Natural killer cell treated with Interleukin-12 subunit alpha and Interleukin-12 subunit beta and Interleukin-15 and Interleukin-18, amount 100 ng/mL, for 72 hours (primary cell): Measurements from ENCODE around the gene MOB1B. TPM values are rescaled to one million over a fixed set of nuclear protein-coding genes. Genes with fewer than 3 reads are reported as not detected.

Experiments used
- ATAC-seq, 2 donors: fragments of 150-1000 bp; cut with Tn5 transposase in 1 of 2; sonication (Bioruptor Pico), chemical (Tn5 transposase) in 1 of 2; 2 replicates each; pipeline ENCODE4 v1.10.0; 2021
- DNase-seq: peaks from one replicate; pipeline ENCODE4 v3.0.0; 2022; ENCODE audit warnings: low spot score
- H3K27ac Mint-ChIP-seq, 2 donors: 1 replicate in 1 of 2; 2 replicates in 1 of 2; pipeline ENCODE4 v1.8.0; 2022; ENCODE audit warnings: mixed read lengths in 2 of 2, mild to moderate bottlenecking in 1 of 2, moderate library complexity in 1 of 2
- H3K27me3 Mint-ChIP-seq, 2 donors: 1 replicate in 1 of 2; 2 replicates in 1 of 2; pipeline ENCODE4 v1.8.0; 2022; ENCODE audit warnings: mixed read lengths in 2 of 2
- H3K36me3 Mint-ChIP-seq: one replicate; pipeline ENCODE4 v1.8.0; 2022; ENCODE audit warnings: mixed read lengths
- H3K4me1 Mint-ChIP-seq, 2 donors: 1 replicate in 1 of 2; 2 replicates in 1 of 2; pipeline ENCODE4 v1.8.0; 2022; ENCODE audit warnings: low read depth in 2 of 2, mixed read lengths in 2 of 2, mild to moderate bottlenecking in 1 of 2
- H3K4me3 Mint-ChIP-seq: one replicate; pipeline ENCODE4 v1.8.0; 2022; ENCODE audit warnings: mixed read lengths
- H3K9me3 Mint-ChIP-seq: 2 replicates; pipeline ENCODE4 v1.8.0; 2022; ENCODE audit warnings: mixed read lengths
- total RNA-seq, 2 donors: library from RNA; stranded (reverse); gene quantifications; one replicate each; pipeline ENCODE4 v1.2.3, GENCODE V29; 2022

Gene MOB1B
- total RNA-seq, 2 donors from 2014 or later: 14.4 to 17.8 TPM

DNA sequence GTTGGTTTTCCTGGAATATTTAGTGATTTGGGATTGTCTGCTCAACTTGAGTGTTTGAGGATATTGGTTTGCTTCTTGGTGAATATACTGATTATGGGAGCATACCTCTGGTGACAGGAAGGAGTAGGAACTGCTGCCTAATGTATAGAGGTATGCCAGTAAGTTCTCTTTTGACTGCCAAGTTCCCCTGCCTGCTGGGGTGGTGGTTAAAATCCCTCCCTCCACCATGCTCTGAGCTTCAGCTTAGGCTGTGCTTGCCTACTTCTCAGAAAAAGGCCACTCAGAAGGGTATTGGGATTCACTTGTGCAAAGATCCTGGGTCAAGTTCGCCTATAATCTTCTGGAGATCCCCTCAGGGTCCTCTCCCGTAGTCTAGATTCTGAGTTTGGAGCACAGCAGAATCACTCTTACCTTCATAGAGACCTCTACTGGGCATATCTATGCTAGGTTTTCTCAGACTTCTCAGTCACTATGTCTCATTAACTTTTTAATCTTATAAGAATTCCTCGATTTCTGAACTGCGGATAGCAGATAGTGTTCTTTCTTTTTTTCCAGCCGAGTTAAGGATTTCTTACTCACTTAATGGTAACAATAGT is 46.6 kb downstream of the MOB1B start:
- DNase-seq: no peak

DNA sequence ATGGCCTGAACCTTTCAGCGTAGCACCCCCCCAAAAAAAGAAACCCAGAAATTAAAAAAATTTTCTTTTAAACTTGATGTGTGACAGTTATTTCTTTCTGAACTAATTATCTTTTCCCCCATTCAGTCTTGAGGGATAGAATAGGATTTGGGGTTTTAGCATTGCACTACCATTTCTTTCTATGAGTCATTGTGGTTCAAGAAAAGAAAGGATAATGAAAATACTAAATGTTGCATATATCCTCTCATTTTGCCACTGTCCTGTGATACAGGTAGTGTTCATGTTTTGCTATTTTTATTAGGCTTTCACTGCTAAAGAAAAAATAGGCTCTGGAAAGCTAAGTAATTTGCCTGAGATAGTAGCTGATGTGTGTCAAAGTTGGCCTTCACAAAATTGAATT is 51.9 kb downstream of the MOB1B start:
- no peak for DNase-seq

More for the DNA sequence above, 46.6 kb downstream of the MOB1B start:
- Mint-ChIP-seq H3K4me1 (peaks cover 9 to 21% of the 10 kb centered on the region in 2 donors), H3K27ac (no peak overlapping the region), H3K36me3 (no peaks in the 10 kb centered on the region), H3K4me3 (no peak overlapping the region), H3K27me3 (no peaks in the 10 kb centered on the region), H3K9me3 (no peaks in the 10 kb centered on the region)
- ATAC-seq: no peak

DNA sequence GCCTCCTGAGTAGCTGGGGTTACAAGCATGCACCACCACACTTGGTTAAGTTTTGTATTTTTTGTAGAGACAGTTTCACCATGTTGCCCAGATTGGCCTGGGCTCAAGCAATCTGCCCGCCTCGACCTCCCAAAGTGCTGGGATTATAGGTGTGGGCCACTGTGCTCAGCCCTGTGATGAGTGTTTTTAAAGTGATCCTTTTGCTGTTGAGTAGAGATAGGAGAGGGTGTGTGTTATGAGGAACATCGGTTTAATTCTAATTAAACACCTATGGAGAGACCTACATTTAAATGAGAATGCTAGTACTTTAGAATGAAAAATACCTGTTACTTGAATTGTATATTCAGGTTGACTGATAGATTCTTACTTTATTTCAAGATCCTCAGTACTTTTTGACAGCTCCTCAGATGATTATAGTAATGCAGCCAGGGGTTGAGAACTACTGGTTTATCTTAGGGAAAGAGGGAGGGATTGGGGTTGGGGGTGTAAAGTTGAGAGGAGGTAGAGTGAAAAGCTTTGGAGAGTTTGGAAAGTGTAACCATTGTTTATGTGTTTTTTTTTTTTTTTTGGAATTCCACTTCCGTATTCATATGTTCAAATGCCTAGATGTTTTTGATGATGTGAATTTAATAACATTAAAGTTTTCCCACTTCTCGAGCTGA is 54.5 kb downstream of the MOB1B start:
- Mint-ChIP-seq H3K27me3 (no peaks in the 10 kb centered on the region), H3K27ac (no peak overlapping the region), H3K4me3 (no peak overlapping the region), H3K4me1 (peaks cover 0 to 3% of the 10 kb centered on the region in 2 donors), H3K36me3 (no peaks in the 10 kb centered on the region), H3K9me3 (no peaks in the 10 kb centered on the region)
- ATAC-seq (no peak), DNase-seq (no peak)

More for the DNA sequence above, 51.9 kb downstream of the MOB1B start:
- Mint-ChIP-seq H3K27ac (no peak overlapping the region), H3K36me3 (no peaks in the 10 kb centered on the region), H3K9me3 (no peaks in the 10 kb centered on the region), H3K4me3 (no peak overlapping the region), H3K27me3 (no peaks in the 10 kb centered on the region), H3K4me1 (peaks cover 0 to 6% of the 10 kb centered on the region in 2 donors)
- ATAC-seq: no peak

- no peak overlapping the region for H3K27ac Mint-ChIP-seq
- H3K4me3 Mint-ChIP-seq: no peak overlapping the region
- ATAC-seq: no peak
These were observed 56.5 kb downstream of the MOB1B start for GRCh38 chr4:70958681-70959080.

DNA sequence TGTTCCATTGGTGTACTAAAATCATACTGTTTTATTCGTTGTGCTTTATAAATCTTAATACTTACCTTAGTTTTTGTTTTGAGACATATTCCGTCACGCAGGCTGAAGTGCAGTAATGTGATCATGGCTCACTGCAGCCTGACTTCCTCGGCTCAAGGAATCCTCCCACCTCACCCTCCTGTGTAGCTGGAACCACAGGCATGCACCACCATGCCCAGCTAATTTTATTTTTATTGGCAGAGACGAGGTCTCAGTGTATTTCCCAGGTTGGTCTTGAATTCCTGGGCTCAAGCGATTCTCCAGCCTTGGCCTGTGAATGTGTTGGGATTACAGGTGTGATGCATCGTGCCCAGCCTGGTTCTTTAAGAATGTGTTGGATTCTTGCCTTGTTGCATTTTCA is 66.9 kb downstream of the MOB1B start:
- H3K27ac Mint-ChIP-seq: no peak overlapping the region
- no peak for ATAC-seq
- no peaks in the 10 kb centered on the region for H3K9me3 Mint-ChIP-seq

More at GRCh38 chr4:70958681-70959080, 56.5 kb downstream of the MOB1B start:
- DNase-seq: no peak
- H3K9me3 Mint-ChIP-seq: no peaks in the 10 kb centered on the region
- no peaks in the 10 kb centered on the region for H3K27me3 Mint-ChIP-seq
- peaks cover 0 to 3% of the 10 kb centered on the region in 2 donors for H3K4me1 Mint-ChIP-seq
- no peaks in the 10 kb centered on the region for H3K36me3 Mint-ChIP-seq

DNA sequence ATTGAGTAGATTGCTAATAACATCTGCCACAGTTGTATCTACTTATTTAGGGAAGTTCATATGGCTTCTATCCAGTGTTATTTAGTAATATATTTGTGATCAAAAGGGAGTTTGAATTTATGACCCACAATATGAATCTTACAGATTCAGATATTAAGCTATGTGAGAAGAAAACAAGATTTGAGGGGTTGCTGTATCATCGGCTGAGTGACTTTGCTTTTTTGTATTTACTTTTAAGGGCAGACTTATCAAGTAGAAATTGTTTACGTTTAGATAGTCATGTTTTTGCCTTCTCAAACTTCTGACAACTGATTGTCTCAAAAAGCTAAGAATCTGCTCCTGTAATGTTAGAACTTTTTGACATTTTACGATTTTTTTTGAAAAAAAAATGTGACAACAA is 74.1 kb downstream of the MOB1B start:
- Mint-ChIP-seq H3K27ac (no peak overlapping the region), H3K9me3 (no peaks in the 10 kb centered on the region), H3K36me3 (peaks cover 4% of the 10 kb centered on the region), H3K4me3 (no peak overlapping the region), H3K4me1 (no peaks in the 10 kb centered on the region), H3K27me3 (no peaks in the 10 kb centered on the region)
- ATAC-seq (no peak), DNase-seq (no peak)

More for the DNA sequence above, 66.9 kb downstream of the MOB1B start:
- Mint-ChIP-seq H3K36me3 (no peaks in the 10 kb centered on the region), H3K4me3 (no peak overlapping the region), H3K4me1 (peaks cover 0 to 3% of the 10 kb centered on the region in 2 donors), H3K27me3 (no peaks in the 10 kb centered on the region)
- no peak for DNase-seq

- Mint-ChIP-seq H3K27me3 (no peaks in the 10 kb centered on the region), H3K27ac (no peak overlapping the region), H3K36me3 (peaks cover 1% of the 10 kb centered on the region), H3K4me1 (no peaks in the 10 kb centered on the region), H3K9me3 (no peaks in the 10 kb centered on the region), H3K4me3 (no peak overlapping the region)
- no peak for DNase-seq
- ATAC-seq: no peak
These were observed 77.4 kb downstream of the MOB1B start for GRCh38 chr4:70979445-70980008.

- no peak overlapping the region for H3K27ac Mint-ChIP-seq
- no peaks in the 10 kb centered on the region for H3K9me3 Mint-ChIP-seq
- H3K4me1 Mint-ChIP-seq: no peaks in the 10 kb centered on the region
- no peak overlapping the region for H3K4me3 Mint-ChIP-seq
- H3K36me3 Mint-ChIP-seq: no peaks in the 10 kb centered on the region
- no peaks in the 10 kb centered on the region for H3K27me3 Mint-ChIP-seq
- DNase-seq (no peak), ATAC-seq (no peak)
These were observed 78.0 kb downstream of the MOB1B start for GRCh38 chr4:70980196-70980595.

- Mint-ChIP-seq H3K9me3 (no peaks in the 10 kb centered on the region), H3K36me3 (no peaks in the 10 kb centered on the region), H3K27me3 (no peaks in the 10 kb centered on the region), H3K4me3 (no peak overlapping the region), H3K27ac (no peak overlapping the region), H3K4me1 (no peaks in the 10 kb centered on the region)
- ATAC-seq (no peak), DNase-seq (no peak)
These were observed 81.9 kb downstream of the MOB1B start for GRCh38 chr4:70984106-70984505.

GRCh38 chr4:70984589-70984988 is 82.4 kb downstream of the MOB1B start:
- no peak for DNase-seq
- H3K4me1 Mint-ChIP-seq: no peaks in the 10 kb centered on the region
- H3K27me3 Mint-ChIP-seq: no peaks in the 10 kb centered on the region
- H3K27ac Mint-ChIP-seq: no peak overlapping the region
- no peak overlapping the region for H3K4me3 Mint-ChIP-seq
- no peaks in the 10 kb centered on the region for H3K9me3 Mint-ChIP-seq
- H3K36me3 Mint-ChIP-seq: no peaks in the 10 kb centered on the region
- no peak for ATAC-seq

GRCh38 chr4:70991596-70991995 is 89.4 kb downstream of the MOB1B start:
- Mint-ChIP-seq H3K9me3 (no peaks in the 10 kb centered on the region), H3K4me1 (peaks cover 30 to 31% of the 10 kb centered on the region in 2 donors), H3K36me3 (peaks cover 11% of the 10 kb centered on the region), H3K27me3 (no peaks in the 10 kb centered on the region), H3K4me3 (no peak overlapping the region), H3K27ac (no peak overlapping the region)
- DNase-seq: no peak
- no peak for ATAC-seq

GRCh38 chr4:70992391-70992881 is 90.3 kb downstream of the MOB1B start:
- peaks cover 38 to 39% of the 10 kb centered on the region in 2 donors for H3K4me1 Mint-ChIP-seq
- H3K9me3 Mint-ChIP-seq: no peaks in the 10 kb centered on the region
- no peaks in the 10 kb centered on the region for H3K27me3 Mint-ChIP-seq
- DNase-seq (no peak), ATAC-seq (no peak)
- H3K27ac Mint-ChIP-seq: peak overlapping the region; percentile 76 to 94
- peak overlapping the region; percentile 99 for H3K4me3 Mint-ChIP-seq
- H3K36me3 Mint-ChIP-seq: peaks cover 11% of the 10 kb centered on the region

DNA sequence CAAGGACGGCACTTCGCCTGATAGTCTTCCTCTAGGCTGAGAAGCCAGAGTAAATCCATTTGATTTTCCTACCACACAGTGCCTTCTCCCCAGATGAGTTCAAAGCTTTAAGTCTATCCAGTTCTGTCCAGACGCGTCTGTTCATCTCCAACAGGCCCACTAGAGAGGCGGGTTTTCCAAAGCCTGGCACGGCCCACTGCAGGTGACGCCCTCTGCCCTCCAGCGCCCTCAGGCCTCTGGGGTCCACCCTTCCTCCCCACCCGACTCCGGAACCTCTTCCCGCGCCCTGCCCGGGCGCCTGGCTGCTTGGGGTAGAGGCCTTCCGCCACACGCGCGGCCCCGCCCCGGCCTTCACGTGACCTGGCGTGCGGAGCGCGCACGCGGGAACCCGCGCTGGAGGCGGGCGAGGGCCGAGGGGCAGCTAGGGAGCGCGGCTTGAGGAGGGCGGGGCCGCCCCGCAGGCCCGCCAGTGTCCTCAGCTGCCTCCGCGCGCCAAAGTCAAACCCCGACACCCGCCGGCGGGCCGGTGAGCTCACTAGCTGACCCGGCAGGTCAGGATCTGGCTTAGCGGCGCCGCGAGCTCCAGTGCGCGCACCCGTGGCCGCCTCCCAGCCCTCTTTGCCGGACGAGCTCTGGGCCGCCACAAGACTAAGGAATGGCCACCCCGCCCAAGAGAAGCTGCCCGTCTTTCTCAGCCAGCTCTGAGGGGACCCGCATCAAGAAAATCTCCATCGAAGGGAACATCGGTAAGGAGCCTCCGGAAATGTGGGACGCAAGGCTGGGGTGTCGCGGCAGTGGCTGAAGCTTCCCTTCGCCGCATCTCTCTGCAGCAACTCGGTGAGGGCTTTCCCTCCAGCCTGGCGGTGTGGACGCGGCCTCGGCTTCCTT is 91.3 kb downstream of the MOB1B start, which contains the start of gene DCK:
Gene DCK (plus strand): TSS at position 469 of the 888 bp plus-strand sequence. CDS start 187 bp downstream, at position 656.
- DNase-seq: peak; percentile 93
- peak; percentile 96 to 97 for ATAC-seq
- peaks cover 11% of the 10 kb centered on the region for H3K36me3 Mint-ChIP-seq
- no peaks in the 10 kb centered on the region for H3K27me3 Mint-ChIP-seq
- H3K4me3 Mint-ChIP-seq: peak within 1 kb of the TSS; percentile 99
- no peaks in the 10 kb centered on the region for H3K9me3 Mint-ChIP-seq
- peaks cover 40 to 41% of the 10 kb centered on the region in 2 donors for H3K4me1 Mint-ChIP-seq
- H3K27ac Mint-ChIP-seq: peak within 1 kb of the TSS; percentile 76 to 94
